Hippocampal formation (tissue), 2 donors: ENCODE measurements around the gene MYCBP2.
"Not testable (repeated sequence)": the region's sequence is repeated elsewhere in the genome, so short reads cannot be mapped to it uniquely, and the experiment has no call there.

Source experiments
- DNase-seq, 2 donors: peaks; one replicate each; lab custom pipeline; 2025; lab: John Stamatoyannopoulos, UW

Gene MYCBP2

DNA sequence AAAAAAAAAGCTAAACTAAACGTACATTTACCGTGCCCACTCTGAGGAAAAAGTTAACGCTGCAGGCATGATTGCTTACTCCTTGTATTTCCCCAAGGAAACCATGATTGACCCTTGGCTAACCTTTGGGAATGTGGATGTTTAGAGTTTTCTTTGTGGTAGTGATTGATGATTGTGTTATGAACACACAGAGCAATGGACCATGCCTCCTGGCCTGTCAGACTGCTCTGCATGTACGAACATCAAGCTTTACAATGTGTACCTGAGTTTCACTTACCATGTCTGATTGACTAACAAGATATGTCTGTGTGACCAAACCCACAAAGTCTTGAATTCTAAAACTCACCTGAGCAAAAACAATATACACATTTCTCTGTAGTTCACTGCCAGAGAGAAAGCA, 35.1 kb downstream of the MYCBP2 start:
- DNase-seq: no peak

DNA sequence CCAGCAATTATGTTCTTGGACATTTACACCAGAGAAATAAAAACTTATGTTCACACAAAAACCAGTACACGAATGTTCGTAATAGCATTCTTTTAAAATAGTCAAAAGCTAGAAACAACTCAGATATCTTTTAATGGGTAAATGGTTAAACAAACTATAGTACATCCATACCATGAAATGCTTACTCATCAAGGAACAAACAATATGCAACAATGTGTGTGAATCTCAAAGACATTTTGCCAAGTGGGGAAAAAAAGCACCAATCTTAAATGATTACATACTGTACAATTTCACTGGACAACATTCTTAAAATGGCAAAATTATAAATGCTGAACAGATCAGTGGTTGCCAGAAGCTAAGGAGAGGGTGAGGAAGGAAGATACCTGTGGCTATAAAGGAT, 36.6 kb downstream of the MYCBP2 start:
- DNase-seq: no peak

DNA sequence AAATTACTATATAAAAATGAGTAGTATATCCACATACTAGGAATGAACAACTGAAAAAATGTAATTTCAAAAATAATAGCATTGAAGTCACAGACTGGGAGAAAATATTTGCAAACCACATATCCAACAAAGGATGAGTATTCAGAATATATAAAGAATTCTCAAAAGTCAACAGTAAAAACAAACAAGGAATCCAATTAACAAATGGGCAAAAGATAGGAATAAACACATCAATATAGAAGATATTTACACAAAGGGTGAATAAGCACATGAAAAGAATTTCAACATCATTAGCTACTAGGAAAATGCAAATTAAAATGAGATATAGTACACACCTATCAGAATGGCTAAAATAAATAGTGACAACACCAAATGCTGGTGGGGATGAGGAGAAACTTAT, 37.0 kb downstream of the MYCBP2 start:
- no peak for DNase-seq

DNA sequence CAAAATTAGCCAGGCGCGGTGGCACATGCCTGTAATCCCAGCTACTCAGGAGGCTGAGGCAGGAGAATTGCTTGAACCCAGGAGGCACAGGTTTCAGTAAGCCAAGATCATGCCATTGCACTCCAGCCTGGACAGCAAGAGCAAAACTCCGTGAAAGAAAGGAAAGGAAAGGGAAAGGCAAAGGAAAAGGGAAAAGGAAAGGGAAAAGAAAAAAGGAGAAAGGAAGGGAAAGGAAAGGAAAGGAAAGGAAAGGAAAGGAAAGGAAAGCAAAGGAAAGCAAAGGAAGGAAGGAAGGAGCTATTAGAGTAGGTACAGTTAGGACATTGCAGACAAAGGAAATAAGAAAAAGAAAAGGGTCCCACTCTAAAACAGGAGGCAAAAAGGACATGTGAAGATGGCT, 41.3 kb downstream of the MYCBP2 start:
- not testable (repeated sequence) for DNase-seq

DNA sequence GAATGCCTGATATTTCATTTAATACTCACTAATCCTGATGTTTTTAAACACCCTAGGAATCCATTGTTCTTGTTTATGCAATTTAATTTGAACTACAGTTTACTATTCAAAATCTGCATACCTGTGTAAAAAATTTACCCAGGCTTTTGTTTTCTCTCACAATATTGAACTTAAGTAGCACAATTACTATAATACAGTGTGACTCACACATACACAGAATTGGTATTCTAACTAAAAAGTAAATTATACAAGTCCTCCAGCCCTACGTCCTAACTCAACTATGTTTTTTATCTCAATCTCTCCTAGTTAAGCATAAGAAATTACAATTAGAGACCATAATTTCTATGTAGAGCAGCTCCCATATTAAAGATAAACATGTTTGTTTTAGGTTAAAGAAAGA, 41.8 kb downstream of the MYCBP2 start:
- no peak for DNase-seq

DNA sequence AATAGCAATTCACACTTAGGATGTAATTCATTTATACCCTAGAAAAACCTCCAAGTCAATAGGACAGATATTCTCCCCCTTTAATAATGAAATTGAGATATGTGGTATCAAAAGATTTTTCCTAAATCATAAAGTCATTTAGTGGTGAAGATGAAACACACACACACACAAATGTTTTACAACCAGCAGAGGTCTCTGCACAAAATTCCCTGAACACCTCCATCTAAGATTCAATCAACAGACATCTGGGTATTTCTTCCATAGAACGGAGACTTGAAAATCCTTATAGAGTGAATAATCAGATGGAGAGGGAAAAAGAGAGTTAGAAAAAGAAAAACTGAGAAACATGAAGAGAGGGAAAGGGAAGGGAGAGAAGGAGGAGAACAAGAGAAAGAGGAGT, 52.8 kb downstream of the MYCBP2 start:
- DNase-seq: no peak

DNA sequence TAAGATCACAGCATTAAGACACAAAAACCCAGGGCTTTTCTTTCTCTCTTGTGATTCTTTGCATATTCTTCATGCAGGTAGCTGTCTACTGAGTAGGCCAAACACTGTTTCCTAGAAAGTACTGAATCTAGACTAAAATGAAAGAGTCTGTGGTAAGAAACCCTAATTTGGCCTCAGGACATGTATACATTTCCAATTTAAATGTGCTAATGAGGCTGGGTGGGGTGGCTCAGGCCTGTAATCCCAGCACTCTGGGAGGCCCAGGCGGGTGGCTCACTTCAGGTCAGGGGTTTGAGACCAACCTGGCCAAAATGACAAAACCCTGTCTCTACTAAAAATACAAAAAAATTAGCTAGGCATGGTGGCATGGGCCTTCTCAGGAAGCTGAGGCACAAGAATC, 57.8 kb downstream of the MYCBP2 start:
- no peak for DNase-seq

DNA sequence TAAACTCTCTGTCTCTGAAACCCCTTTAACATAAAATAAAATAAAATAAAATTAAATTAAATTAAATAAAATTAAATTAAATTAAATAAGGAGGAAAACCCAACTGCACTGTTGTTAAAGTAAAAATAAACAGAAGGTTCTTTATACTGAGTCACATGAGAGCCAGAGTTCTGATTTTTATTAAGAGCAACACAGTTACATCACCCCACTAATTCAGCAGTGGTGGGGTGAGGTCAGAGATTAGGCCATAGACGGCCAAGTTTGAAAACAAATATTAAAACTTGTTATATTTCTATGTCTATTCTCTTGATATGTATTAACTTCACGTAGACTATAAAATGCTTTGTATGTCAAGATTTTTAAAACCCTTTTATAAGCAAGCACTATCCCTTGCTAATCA, 59.5 kb downstream of the MYCBP2 start:
- no peak for DNase-seq

DNA sequence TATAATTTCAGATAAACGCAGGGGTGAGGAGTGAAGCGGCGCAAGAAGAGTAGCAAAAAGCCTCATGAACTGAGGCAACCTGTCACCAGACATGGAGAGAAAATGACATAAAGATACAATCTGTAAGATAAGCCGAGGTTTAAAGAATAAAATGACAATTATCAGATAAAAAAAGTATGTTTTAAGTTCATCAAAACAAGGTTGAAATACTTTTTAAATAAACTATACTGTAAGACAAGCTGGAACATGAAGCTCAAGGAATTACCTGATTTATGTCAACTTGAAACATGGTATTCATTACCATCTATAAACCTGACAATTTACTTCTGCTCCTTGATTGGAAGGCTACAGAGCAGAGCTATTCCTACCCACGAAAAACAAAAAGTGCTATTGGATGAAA, 61.6 kb downstream of the MYCBP2 start:
- no peak for DNase-seq

DNA sequence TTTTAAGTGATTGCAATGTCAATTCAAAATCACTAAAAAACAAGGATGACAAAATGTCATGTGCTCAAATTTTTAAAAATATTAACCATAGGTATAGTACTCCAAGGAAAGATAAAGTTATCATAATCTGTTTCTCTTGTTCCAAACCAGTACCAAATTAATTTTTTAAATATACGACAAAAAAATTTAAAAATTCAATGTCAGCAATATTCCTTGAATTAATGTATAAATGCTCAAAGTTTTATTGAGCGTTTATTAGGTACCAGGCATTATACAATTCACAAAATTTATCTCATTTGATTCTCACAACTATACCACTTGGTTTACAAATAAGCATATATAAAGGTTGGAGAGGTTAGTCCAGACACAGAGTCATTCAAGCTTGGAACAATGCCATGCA, 64.7 kb downstream of the MYCBP2 start:
- DNase-seq: no peak

DNA sequence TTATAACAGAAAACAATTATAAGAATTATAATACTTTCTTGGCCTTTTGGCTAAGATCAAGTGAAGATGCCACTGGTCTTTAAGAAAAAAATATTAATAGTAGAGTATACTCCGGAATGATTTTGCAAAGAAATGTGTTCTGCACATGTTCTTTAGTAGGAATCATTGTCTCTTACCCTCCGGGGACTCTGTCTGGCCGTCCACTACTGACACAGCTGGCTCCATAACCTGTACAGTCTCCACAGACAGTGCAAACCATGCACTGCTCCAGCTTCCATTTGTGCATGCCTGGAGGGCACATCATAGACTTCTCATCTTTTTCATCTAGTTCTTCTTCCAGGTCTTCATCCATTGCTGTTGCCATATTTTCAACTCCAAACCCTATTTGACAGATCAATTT, 75.9 kb downstream of the MYCBP2 start:
- DNase-seq: no peak

DNA sequence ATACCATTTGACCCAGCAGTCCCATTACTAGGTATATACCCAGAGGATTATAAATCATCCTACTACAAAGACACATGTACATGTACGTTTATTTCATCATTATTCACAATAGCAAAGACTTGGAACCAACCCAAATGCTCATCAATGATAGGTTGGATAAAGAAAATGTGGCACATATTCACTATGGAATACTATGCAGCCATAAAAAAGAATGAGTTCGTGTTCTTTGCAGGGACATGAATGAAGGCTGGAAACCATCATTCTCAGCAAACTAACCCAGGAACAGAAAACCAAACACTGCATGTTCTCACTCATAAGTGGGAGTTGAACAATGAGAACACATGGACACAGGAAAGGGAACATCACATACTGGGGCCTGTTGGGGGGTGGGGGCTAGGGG, 81.7 kb downstream of the MYCBP2 start:
- not testable (repeated sequence) for DNase-seq

DNA sequence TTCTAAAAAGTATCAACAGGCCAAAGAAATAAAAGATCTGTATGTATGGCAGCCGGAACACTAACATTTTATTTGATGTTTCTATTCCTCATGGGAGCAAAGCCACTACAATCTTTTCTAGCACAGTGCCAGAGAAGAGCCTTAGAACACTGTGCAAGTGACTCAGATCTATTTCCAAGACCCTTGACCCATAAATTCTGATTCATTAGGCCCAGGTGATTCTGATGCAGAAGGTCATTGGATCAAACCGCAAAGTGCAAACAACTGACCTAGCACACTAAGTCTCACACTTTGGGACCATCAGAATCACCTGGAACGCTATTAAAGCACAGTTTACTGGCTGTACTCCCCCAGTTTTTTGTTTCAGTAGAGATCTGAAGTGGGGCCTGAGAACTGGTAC, 87.6 kb downstream of the MYCBP2 start:
- DNase-seq: no peak

DNA sequence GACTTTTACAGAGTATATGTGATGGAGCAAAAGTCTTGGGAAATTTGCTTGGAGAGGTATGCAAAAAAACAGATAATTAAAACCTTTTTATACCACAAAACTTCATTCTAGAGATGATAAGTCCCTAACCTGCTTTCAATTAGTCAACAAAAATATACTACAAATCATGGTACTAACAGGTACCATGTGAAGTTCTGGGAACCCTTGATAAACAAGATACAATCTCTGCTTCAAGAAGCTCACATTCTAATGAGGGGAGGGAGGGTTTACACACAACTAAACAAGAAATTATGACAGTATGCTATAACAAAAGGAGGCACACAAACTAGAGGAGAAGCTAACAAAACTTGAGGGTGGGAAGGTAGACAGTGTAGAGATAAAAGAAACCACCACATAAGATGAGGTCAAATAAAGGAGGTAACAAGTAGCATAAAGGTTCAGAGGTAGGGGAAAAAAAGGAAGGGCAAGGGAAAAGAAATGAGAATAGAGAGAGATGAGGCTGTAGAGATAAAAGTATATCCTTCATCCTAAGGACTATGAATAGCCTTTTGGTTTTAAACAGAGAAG, 91.4 kb downstream of the MYCBP2 start:
- DNase-seq: no peak

DNA sequence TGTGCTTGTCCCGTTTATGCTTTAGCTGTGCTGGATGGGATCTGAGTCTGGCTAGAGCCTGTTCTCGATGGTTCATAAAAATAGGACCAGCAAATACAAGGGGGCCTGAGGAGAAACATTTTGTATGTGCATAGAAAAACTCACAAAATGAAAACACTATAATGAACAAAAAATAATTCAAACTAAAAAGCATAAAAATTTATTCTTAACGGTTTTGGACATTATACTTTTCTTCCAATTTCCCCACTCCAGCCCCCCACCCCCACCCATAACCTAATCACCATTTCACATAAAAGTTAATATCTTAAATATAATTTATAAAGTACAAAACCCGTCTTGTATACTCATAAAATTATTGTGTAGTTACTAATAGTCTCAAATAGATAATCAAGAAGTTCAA, 93.7 kb downstream of the MYCBP2 start:
- no peak for DNase-seq

DNA sequence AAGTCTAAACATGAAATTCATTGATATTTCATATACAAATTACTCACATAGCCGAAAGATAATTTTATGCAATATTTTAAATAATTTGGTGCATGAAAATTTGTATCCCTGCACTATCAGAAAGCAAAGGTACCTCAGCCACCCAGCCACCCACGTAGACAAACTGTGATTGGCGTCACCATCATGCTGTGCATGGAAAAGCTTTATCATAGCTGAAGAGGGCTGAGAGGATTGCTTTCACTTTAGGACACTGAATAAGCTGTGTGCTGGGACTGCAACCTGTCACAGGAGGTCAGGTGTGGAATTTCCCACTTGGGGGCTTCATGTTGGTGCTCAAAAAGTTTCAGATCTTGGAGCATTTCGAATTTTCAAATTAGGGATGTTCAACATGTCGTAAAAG, 96.3 kb downstream of the MYCBP2 start:
- no peak for DNase-seq

DNA sequence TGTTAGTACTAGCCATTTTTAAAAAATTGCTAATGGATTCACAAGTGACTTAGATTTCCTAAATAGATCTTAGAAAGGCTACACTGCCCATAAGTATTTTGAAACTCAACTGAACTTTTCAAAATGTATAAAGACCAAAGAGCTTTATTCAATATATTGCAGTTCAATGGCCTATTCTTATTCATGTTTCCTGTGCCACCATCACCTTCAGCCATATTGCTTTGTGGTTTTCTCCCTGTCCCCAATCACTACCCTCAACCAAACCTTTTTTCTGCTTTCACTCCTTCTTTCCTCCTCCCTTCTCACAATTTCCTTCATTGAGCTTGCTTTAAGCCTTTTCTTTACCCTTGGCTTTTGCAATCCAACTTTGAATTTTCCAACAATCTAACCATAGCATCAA, 100.9 kb downstream of the MYCBP2 start:
- no peak for DNase-seq

DNA sequence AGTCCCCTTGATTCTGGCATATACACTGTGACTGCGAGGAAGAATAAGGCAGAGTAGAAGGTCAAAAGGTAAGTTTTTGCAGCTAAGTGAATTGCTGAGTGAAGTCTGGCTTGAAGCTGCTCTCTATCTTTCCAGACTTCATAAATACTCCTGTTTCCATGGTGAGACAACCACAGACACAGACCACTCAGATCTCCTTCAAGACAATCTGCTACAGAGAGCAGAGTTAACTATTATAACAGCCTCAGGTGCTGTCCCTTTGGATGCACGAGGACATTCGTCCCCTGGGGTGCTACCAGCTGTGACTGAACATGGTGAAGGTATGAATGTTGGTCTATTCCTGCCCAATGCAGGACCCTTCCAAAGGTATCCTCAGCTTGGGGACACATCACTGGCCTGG, 104.0 kb downstream of the MYCBP2 start:
- DNase-seq: no peak

DNA sequence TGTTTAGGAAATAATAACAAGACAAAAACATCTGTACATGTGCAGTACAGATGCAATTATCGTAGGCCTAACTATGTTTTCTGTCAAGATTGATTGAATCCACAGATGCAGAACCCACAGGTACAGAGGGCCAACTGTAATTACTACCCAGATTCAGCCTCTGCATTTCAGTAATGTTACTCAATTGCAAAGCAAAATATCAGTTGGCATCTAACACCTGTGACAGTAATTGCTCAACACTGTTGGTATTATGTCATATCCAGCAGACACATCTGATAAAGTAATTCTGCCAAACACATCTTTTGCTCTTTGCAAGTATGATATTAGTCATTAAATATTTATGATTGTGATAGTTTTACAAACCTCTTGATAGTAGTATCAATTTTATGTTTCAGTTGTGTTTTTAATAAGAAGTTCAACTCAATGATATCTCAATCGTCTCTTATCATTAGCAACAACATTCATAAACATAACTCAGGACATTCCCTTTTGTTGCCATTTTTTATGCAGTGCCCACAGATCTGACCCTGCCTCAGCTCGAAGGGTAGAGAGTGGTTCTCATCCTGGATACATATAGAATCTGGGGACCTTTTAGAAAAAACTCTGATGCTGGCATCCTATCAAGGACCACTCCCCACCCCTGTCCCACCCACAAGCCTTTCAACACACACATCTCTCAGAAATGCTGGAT, 104.7 kb downstream of the MYCBP2 start:
- DNase-seq: no peak

DNA sequence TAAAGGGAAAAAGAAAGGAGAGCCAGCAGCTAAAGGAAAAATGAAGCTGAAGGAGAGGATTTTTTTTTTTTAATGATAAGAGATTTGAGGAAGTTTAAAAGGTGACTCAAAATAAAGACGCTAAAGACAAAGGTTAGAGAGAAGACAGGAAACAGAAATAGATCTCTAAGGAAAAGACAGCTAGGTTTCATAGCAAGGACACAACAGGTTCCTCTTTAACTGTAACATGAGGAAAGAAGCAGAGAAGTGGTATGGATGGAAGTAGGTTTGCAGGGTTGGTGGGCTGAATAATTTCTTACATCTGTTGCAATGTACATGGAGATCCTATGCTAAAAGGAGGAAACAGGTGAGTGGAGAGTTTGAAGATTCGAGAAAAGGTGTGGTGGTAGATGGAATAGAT, 107.5 kb downstream of the MYCBP2 start:
- no peak for DNase-seq

DNA sequence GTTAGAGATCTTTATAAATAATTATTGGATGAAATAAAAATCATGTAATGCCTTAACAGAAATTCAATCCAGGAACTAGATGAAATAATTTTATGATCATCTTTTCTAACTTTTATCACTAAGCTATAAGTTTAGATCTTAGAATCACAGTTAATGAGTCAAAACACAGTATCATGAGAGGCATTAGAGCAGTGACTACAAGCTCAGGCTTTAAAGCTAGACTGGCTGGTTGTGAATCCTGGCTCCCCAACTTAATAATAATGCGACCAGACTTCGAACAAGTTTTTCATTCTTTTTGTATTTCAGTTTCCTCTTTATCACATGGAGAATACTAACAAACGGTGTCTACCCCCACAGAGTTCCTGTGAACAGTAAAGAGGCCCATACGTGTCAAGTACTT, 108.6 kb downstream of the MYCBP2 start:
- DNase-seq: no peak

DNA sequence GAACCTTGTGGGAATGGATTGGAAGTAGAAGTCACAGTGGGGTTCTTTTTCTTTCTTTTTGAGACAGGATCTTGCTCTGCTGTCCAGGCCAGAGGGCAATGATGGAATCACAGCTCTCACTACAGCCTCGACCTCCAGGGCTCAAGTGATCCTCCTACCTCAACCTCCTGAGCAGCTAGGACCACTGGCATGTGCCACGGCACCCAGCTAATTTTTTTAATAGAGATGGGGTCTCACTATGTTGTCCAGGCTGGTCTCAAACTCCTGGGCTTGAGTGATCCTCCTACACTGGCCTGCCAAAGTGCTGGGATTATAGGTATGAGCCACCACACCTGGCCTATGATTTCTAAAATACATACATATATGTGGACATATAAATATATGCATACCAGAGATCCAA, 111.4 kb downstream of the MYCBP2 start:
- DNase-seq: no peak

DNA sequence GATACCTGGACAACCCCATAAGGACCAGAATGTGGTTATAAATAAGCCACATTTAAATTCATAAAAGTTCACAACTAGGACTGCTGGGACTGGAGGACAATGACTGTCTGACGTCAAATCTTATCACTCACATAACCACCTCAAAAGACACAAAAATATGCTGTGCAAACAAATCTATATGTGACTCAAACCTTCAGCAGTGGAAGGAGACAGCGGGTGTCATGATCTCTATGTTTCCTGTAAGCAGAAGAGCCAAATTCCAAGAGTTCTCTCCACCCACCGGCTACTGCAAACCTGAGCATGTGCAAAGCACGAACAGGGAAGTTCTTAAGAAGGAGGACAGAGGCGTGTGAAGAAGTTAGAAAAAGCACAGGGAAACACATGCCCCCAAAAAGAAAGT, 113.2 kb downstream of the MYCBP2 start:
- no peak for DNase-seq

DNA sequence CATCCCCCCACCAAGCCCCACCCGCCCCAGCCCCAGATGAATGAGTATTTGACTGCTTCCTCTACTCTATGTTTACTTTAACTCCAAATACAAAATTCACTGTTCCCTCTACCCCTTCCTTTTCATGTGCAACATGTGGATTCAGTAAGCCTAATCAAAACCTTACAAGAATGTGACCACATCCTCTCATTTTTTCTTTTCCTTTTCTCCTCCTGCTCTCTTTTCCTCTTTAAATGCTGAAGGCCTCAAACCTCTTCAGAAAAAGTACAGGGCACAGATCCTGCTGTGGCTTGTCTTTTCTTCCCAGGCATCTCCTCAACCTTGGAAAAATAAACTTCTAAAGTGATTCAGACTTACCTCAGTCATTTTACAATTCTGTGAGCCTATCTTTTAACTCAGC, 119.0 kb downstream of the MYCBP2 start:
- no peak for DNase-seq
